HepG2 (cell line): ENCODE measurements around the gene SAA1. TPM values are rescaled to one million over a fixed set of nuclear protein-coding genes. Genes with fewer than 3 reads are reported as not detected.

ENCODE experiments used
- ATAC-seq: fragments of 200-7000 bp; cut with Tn5 transposase; 3 replicates; pipeline ENCODE4 v1.9.1; 2020; ENCODE audit warnings: mild to moderate bottlenecking, moderate library complexity
- BruUV-seq: library from RNA; stranded (reverse); fragments of 400-500 nt; replicated peaks from 2 replicates; lab custom pipeline; 2021; lab: Mats Ljungman, UMichigan
- CTCF ChIA-PET: fragments of 300-600 bp; formaldehyde crosslinking; extraction: SDS; loops from one replicate; lab custom pipeline; 2021; ENCODE audit warnings: low total read pairs, inconsistent platforms, low intra/inter-chr PET ratio; lab: Yijun Ruan, JAX
- POLR2A ChIA-PET: fragments of 350-600 bp; sonication (Branson Sonifier 250); formaldehyde crosslinking; loops from one replicate; lab custom pipeline; 2020; ENCODE audit warnings: antibody characterized with exemption, inconsistent platforms; lab: Yijun Ruan, JAX
- DNase-seq: peaks from one replicate; pipeline ENCODE4 v3.0.0-alpha.2; 2015; ENCODE audit warnings: low spot score
- FAIRE-seq: peaks from 3 replicates; lab custom pipeline; 2011; peaks lifted over from hg19 to GRCh38; lab: Jason Lieb, UNC
- H2AFZ ChIP-seq: one replicate; pipeline ENCODE4 v1.6.1; 2011; ENCODE audit warnings: low read length, inconsistent platforms
- H3K27ac ChIP-seq: fragments of 300-600 bp; 3 replicates; pipeline ENCODE4 v1.8.0; 2011; ENCODE audit warnings: mixed run types, mild to moderate bottlenecking, mixed read lengths, low read length, inconsistent platforms; ENCODE audit not compliant: insufficient read depth; ENCODE audit errors: extremely low read length
- H3K27me3 ChIP-seq, 2 experiments: fragments of 200-600 bp in 1 of 2; 2 replicates in 1 of 2; 3 replicates in 1 of 2; pipeline versions ENCODE4 v1.6.0 to v1.8.0; 2011; ENCODE audit warnings: low read length in 2 of 2, mild to moderate bottlenecking in 2 of 2, moderate library complexity in 2 of 2, inconsistent platforms in 1 of 2; ENCODE audit not compliant: insufficient read depth in 2 of 2, control insufficient read depth in 1 of 2
- H3K36me3 ChIP-seq, 2 experiments: fragments of 200-600 bp in 1 of 2; replicated peaks in 1 of 2; 2 replicates in 1 of 2; 3 replicates in 1 of 2; pipeline versions ENCODE4 v1.5.1 to v1.8.0; 2011; ENCODE audit warnings: low read length in 2 of 2, inconsistent platforms in 1 of 2; ENCODE audit not compliant: insufficient read depth in 2 of 2, control insufficient read depth in 1 of 2
- H3K4me1 ChIP-seq: 2 replicates; pipeline ENCODE4 v1.5.1; 2012; ENCODE audit warnings: low read length, inconsistent platforms; ENCODE audit not compliant: insufficient read depth
- H3K4me2 ChIP-seq: 2 replicates; pipeline ENCODE4 v1.6.0; 2011; ENCODE audit warnings: low read depth, low read length, inconsistent platforms
- H3K4me3 ChIP-seq, 3 experiments: fragments of 200-600 bp in 1 of 3; sonication (generic), shearing (Covaris generic) in 1 of 3; replicated peaks in 1 of 3; 2 replicates each; pipeline ENCODE4 v1.5.1; 2011 to 2016; ENCODE audit warnings: low read length in 3 of 3, inconsistent platforms in 2 of 3, low read depth in 2 of 3, mild to moderate bottlenecking in 2 of 3, control low read depth in 1 of 3, mixed read lengths in 1 of 3; ENCODE audit not compliant: insufficient read depth in 1 of 3
- H3K79me2 ChIP-seq: one replicate; pipeline ENCODE4 v1.6.1; 2011; ENCODE audit warnings: low read length, inconsistent platforms; ENCODE audit not compliant: insufficient read depth
- H3K9ac ChIP-seq: 2 replicates; pipeline ENCODE4 v1.6.0; 2011; ENCODE audit warnings: mild to moderate bottlenecking, low read depth, low read length, inconsistent platforms; ENCODE audit not compliant: insufficient read depth
- H3K9me3 ChIP-seq: 2 replicates; pipeline ENCODE4 v1.5.1; 2012; ENCODE audit warnings: mild to moderate bottlenecking, low read length
- H4K20me1 ChIP-seq: 2 replicates; pipeline ENCODE4 v1.6.0; 2011; ENCODE audit warnings: inconsistent platforms, mild to moderate bottlenecking, low read length, moderate library complexity; ENCODE audit not compliant: insufficient read depth
- CENPT ChIP-seq: sonication (generic); formaldehyde crosslinking; IDR thresholded peaks from 2 replicates; pipeline ENCODE4 v1.8.0; 2022; ENCODE audit warnings: low read depth, mild to moderate bottlenecking, moderate library complexity, missing genetic modification reagents
- HDAC6 ChIP-seq: fragments of 200-600 bp; sonication (generic); IDR thresholded peaks from 2 replicates; pipeline ENCODE4 v1.7.0; 2017; ENCODE audit warnings: mild to moderate bottlenecking, antibody characterized with exemption, low read length, low read depth
- ISX ChIP-seq: sonication (generic); formaldehyde crosslinking; conservative IDR thresholded peaks from 2 replicates; pipeline ENCODE4 v1.5.0; 2020; ENCODE audit warnings: missing genetic modification reagents
- NBN ChIP-seq: fragments of 450-650 bp; conservative IDR thresholded peaks from 2 replicates; pipeline ENCODE4 v1.6.1; 2017
- SETDB1 ChIP-seq: sonication (generic); formaldehyde crosslinking; IDR thresholded peaks from 2 replicates; pipeline ENCODE4 v1.5.1; 2020; ENCODE audit warnings: missing genetic modification reagents, mild to moderate bottlenecking, borderline replicate concordance
- TCF7 ChIP-seq: sonication (generic); IDR thresholded peaks from 2 replicates; pipeline ENCODE4 v1.6.1; 2016; ENCODE audit warnings: antibody characterized with exemption, low read depth
- ZNF24 ChIP-seq: fragments of 450-650 bp; IDR thresholded peaks from 2 replicates; pipeline ENCODE4 v1.6.1; 2017; ENCODE audit warnings: antibody characterized with exemption, mild to moderate bottlenecking
- ZNF558 ChIP-seq: sonication (generic); formaldehyde crosslinking; IDR thresholded peaks from 2 replicates; pipeline ENCODE4 v1.9.0; 2022; ENCODE audit warnings: mild to moderate bottlenecking, missing genetic modification reagents, borderline replicate concordance
- ZNF781 ChIP-seq: sonication (generic); formaldehyde crosslinking; IDR thresholded peaks from 2 replicates; pipeline ENCODE4 v1.5.1; 2020; ENCODE audit warnings: borderline replicate concordance, mild to moderate bottlenecking, missing genetic modification reagents; ENCODE audit errors: not compliant biosample characterization
- ZNF790 ChIP-seq: sonication (generic); formaldehyde crosslinking; IDR thresholded peaks from 2 replicates; pipeline ENCODE4 v1.8.0; 2022; ENCODE audit warnings: missing genetic modification reagents, mild to moderate bottlenecking, borderline replicate concordance
- WGBS: methylation state at CpG from one replicate; pipeline ENCODE4 v1.1.6; 2017; ENCODE audit warnings: low lambda C conversion rate; 5-methylcytosine and 5-hydroxymethylcytosine counted together
- in situ Hi-C: cut with HindIII; loops from 2 replicates; pipeline ENCODE4 v1.10.0; 2017; ENCODE audit warnings: low pct_unique_long_range_greater_than_20kb; ENCODE audit not compliant: extremely low pct_ligation_motif_present
- intact Hi-C: fragments of 100-400 bp; cut with micrococcal nuclease; formaldehyde crosslinking; loops from one replicate; pipeline ENCODE4 v1.10.0; 2022; ENCODE audit not compliant: unreplicated experiment
- polyA plus RNA-seq, 8 experiments: library from polyadenylated mRNA; depleted of rRNA in 3 of 8; stranded (reverse) in 7 of 8; unstranded in 1 of 8; fragments of >200 nt; fragmentation: Illumina TruSeq in 4 of 8; extraction: Trizol in 4 of 8; gene quantifications; 2 replicates each; pipeline versions ENCODE4 v1.2.1 to v1.2.3, GENCODE V29; 2011 to 2016; ENCODE audit warnings: low read depth in 4 of 8, missing spikeins in 1 of 8, mixed read lengths in 1 of 8; ENCODE audit not compliant: insufficient read depth in 1 of 8
- total RNA-seq, 5 experiments: library from RNA; depleted of rRNA; stranded (reverse); fragments of >200 nt; fragmentation: Illumina TruSeq; extraction: Trizol; gene quantifications; 2 replicates each; pipeline ENCODE4 v1.2.3, GENCODE V29; 2016; ENCODE audit warnings: low read depth in 1 of 5
- TF ChIP-seq, protein P1 (sequence below): sonication (generic); formaldehyde crosslinking; IDR thresholded peaks from 2 replicates; pipeline ENCODE4 v1.4.0; 2020; ENCODE audit warnings: missing genetic modification reagents

The SAA1 gene
- total and polyA plus RNA-seq, 2 of the 13 experiments (the other 11 are each of a cell fraction or from before 2014, with no cell fraction given) = not detected

DNA sequence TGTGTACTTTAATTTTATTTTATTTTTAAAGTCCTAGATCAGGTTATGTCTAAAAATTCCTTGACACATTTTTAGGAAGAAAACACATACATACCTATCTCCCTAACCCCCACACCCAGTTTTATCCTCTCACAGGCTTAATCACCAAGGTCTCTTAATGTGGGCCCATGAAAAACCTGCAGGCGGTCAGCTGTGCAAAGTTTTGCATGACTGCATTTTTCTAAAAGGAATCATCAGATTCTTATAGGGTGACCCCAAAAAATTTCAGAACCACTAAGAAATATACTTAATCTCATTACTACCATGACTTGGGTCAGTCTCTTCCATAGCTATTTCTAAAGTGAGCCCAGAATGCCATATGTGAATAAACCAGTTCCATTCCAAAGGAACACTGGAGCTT lies 19.8 kb downstream of the SAA1 start:
- H3K4me1 ChIP-seq = no peaks in the 10 kb centered on the region
- intact Hi-C loops = no loop called here
- no peaks in the 10 kb centered on the region for H3K79me2 ChIP-seq
- ChIA-PET CTCF (no interaction called here), POLR2A (no interaction called here)
- no peak for DNase-seq
- peaks cover 24 to 64% of the 10 kb centered on the region in 2 experiments for H3K36me3 ChIP-seq
- H3K4me3 ChIP-seq = no peak overlapping the region
- no peak for FAIRE-seq
- no peaks in the 10 kb centered on the region for H3K9me3 ChIP-seq
- in situ Hi-C loops = no loop called here
- H4K20me1 ChIP-seq = no peaks in the 10 kb centered on the region
- no TSS peak for BruUV-seq
- H3K4me2 ChIP-seq = no peak overlapping the region
- H2AFZ ChIP-seq = no peak overlapping the region
- TF ChIP-seq TCF7 (no peak), NBN (no peak), SETDB1 (CRISPR knock-in tag) (no peak), ZNF790 (no peak), ZNF558 (CRISPR knock-in tag) (no peak), HDAC6 (no peak), ZNF24 (no peak), ISX (CRISPR knock-in tag) (no peak), ZNF781 (CRISPR knock-in tag) (no peak), CENPT (CRISPR knock-in tag) (no peak)
- TF ChIP-seq, protein P1, sequence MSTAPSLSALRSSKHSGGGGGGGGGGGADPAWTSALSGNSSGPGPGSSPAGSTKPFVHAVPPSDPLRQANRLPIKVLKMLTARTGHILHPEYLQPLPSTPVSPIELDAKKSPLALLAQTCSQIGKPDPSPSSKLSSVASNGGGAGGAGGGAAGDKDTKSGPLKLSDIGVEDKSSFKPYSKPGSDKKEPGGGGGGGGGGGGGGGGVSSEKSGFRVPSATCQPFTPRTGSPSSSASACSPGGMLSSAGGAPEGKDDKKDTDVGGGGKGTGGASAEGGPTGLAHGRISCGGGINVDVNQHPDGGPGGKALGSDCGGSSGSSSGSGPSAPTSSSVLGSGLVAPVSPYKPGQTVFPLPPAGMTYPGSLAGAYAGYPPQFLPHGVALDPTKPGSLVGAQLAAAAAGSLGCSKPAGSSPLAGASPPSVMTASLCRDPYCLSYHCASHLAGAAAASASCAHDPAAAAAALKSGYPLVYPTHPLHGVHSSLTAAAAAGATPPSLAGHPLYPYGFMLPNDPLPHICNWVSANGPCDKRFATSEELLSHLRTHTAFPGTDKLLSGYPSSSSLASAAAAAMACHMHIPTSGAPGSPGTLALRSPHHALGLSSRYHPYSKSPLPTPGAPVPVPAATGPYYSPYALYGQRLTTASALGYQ = no peak
- H3K27ac ChIP-seq = no peak overlapping the region
- ATAC-seq = no peak
- H3K9ac ChIP-seq = no peak overlapping the region
- WGBS = 96% methylated on average over 1 of the region's 1 CpG
- no peaks in the 10 kb centered on the region for H3K27me3 ChIP-seq
